Superior temporal gyrus (tissue), 1 donor: ENCODE results near the gene TMTC2.

Source experiments
- DNase-seq: peaks from one replicate; pipeline ENCODE4 v3.0.0-alpha.2; 2016; ENCODE audit errors: extremely low spot score

Gene TMTC2

GRCh38 chr12:83015390-83016217 is 328.9 kb downstream of the TMTC2 start:
- DNase-seq, result no peak

DNA sequence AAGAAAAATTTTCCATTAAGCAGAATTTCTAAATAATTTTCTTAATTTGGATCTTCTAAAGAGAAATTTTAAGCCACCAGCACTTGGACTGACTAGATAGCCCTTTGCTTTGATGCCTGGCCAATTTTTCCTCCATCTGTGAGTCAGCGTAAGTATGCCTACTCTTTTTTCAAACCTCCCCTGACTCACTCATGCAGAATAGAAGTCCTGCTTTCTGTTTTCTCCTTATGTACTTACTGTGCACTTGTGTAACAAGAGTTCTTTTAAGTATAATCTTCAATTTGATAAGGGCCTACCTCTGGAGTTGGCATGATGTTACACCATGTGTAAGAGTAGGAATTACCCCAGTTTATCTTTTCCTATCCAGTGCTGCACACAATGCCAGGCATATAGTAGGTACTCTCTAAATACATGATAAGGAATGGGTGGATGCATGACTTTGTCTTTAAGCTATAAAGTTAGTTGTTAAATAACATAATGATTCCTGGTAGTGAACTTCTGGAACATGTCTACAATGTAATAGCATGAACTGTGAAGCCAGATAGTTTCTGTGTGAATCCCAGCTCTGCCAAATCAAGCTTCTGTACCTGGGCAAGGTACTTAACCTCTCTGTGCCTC is 329.6 kb downstream of the TMTC2 start:
- peak; percentile 79 for DNase-seq

DNA sequence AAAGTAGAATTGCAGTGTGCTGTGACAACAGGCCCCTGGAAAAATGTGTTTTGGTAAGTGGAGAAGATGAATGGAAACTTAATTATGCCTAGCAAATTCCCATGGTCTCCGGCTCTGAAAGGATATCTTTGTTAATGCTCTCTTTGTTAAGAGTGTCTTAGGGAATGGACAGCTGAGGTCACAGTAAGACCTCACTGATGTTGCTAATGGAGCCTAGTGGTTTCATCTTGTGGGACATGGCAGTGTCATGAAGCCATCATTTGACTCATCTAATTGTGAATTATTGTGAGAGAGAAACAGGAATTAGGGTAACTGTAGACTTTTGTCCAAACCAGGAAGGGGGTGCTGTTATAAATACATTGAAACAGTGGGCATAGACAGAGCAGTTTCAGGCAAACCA is 330.3 kb downstream of the TMTC2 start:
- no peak for DNase-seq

DNA sequence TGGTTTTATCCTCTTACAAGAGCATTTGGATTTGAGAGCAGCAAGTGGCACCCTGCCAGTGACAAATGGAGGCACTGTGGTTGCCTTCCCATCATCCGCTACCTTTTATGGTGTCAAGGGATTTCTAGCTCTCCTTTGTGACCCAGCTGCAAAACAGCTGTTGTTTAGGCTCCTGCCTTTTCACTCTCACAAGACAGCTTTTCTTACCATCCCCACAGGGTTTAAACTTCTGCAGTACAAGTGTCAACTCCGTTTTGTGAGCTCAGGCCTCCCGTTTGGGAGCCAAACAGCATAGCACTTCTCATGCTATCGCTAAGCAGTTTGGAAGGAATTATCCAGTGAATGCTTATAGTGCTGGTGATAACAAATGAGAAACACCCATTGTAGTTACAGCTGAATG is 331.4 kb downstream of the TMTC2 start:
- no peak for DNase-seq

- no peak for DNase-seq
Observed at GRCh38 chr12:83027021-83027723, 340.5 kb downstream of the TMTC2 start.

- no peak for DNase-seq
Observed at GRCh38 chr12:83031196-83031595, 344.5 kb downstream of the TMTC2 start.

DNA sequence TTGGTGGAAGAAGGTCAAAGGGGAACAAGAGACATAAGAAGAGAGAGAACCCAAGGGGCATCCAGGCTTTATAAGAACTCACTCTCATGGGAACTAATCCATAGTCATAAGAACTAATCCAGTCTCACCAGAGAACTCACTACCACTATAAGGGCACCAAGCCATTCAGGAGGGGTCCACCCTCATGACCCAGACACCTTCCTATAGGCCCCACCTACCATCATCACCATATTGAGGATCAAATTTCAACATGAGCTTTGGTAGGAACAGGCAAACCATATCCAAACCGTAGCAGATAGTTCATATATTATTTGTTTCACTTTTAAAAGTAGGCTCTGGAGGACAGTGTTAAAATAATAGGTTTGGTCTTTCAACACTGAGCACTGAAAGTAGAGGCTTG is 350.1 kb downstream of the TMTC2 start:
- no peak for DNase-seq

GRCh38 chr12:83039413-83039812 is 352.7 kb downstream of the TMTC2 start:
- DNase-seq, result no peak

GRCh38 chr12:83040339-83040738 is 353.6 kb downstream of the TMTC2 start:
- no peak for DNase-seq

- DNase-seq, result no peak
Observed at GRCh38 chr12:83040991-83041390, 354.3 kb downstream of the TMTC2 start.

DNA sequence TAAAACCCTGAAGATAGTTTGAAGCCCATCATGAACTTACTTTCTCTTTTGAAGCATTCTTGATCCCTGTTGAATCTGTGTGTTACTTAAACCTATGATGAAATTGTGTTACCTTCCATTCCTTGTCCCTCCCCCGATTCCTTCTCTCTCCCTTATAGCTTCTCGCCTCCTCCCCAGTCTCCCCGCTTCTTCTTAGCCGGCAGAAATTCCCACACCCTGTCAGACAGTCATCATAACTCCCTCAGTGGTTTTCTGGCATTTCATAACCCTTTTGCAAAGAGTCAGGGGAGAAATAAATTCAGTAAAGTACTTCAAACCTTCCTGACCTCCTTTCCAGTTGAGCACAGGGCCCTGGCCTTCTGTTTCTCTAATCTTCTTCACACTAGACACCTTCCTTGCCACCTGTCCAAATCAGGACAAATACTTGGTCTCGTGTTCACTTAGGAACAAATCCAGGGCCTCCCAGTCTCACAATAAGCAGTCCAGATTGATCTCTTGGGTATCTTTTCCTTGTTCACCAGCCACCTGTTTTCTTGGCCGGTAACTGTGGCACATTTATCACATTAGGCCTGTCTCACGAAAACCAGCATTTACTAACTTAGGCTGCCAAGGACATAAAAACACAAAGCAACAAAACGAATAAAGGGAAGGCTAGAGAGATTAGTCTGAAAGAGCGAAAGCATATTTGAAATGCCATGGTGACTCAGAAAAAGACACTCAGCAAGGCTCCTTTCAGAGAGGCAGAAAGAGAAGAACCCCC is 355.9 kb downstream of the TMTC2 start:
- no peak for DNase-seq

- no peak for DNase-seq
Observed at GRCh38 chr12:83044736-83045135, 358.0 kb downstream of the TMTC2 start.

- DNase-seq, result no peak
Observed at GRCh38 chr12:83046019-83046418, 359.3 kb downstream of the TMTC2 start.

DNA sequence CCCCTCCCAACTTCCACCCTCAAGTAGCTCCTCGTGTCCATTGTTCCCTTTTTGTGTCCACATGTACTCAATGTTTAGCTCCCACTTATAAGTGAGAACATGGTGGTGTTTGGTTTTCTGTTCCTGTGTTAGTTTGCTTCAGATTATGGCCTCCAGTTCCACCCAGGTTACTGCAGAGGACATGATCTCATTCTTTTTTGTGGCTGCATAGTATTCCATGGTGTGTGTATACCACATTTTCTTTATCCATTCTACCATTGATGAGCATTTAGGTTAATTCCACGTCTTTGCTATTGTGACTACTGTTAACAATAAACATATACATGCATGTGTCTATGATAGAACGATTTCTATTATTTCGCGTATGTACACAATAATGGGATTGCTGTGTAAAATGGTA is 362.6 kb downstream of the TMTC2 start:
- DNase-seq, result no peak

- DNase-seq, result no peak
Observed at GRCh38 chr12:83052890-83053541, 366.3 kb downstream of the TMTC2 start.

- no peak for DNase-seq
Observed at GRCh38 chr12:83057436-83057835, 370.7 kb downstream of the TMTC2 start.

GRCh38 chr12:83059107-83059506 is 372.4 kb downstream of the TMTC2 start:
- DNase-seq, result no peak

DNA sequence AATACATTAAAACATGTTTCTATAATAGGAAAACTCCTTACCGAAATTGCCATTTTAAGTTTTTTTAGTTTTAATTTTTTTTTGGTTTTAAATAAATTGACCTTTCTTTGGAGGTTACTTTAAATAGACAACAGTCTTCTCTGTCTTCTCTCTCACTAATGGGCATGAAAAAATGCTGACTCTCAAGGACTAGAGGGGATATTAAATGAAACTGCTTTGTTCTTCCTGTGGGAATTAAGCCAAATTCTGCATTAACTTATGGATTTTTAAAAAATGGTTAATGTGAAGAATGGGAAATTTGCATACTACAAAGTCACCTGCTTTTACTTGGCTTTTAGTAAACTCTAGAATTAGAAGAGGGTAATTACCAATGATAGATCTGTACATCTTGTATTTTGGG is 378.9 kb downstream of the TMTC2 start:
- no peak for DNase-seq

DNA sequence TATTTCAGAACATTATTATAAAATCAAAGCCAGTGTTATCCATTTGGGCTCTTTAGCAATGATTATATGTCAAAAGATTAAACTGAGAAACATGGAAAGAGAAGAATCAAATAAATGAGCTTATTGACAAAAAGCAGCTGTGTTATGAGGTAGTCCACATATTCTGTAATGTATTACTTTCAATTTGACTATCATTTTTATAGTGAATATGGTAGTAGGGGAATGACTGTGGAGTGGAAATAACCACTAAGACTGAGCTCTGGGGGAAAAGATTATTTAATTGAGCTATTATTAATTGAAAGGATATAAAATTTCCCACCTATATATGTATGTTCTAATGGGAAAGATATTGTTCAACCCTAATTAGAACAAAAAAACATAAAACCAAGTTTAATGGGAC is 381.3 kb downstream of the TMTC2 start:
- no peak for DNase-seq

- DNase-seq, result no peak
Observed at GRCh38 chr12:83074358-83074894, 387.7 kb downstream of the TMTC2 start.

DNA sequence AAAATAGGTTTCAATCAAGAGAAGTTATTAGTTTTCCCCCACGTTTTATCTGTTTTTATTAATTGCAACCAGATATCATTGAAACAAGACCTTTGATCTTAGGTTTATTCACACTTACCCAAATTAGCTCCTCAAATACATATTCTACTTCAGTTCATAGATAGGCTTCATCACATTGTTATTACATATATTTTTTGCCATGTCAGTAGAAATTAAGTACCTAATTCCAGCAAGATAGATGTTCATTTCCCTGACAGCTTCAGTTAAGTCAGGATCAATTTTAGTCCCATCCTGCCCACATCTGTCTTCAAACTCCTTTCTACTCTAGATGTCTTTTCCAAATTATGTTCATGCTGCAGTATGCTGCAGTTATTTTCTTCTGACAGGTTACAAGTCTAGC is 388.8 kb downstream of the TMTC2 start:
- no peak for DNase-seq
